ENCODE data around the gene ARID4B. TPM values are rescaled to one million over a fixed set of nuclear protein-coding genes. Genes with fewer than 3 reads are reported as not detected.

The ARID4B gene
- total RNA-seq, 4 donors from 2014 or later, result 11.5 to 18.8 (median 16.5) TPM

GRCh38 chr1:235331401-235331800 is 3.4 kb upstream of the ARID4B start:
- H3K4me3 ChIP-seq, result no peak overlapping the region
- H3K4me1 ChIP-seq, result peaks cover 35 to 40% of the 10 kb centered on the region in 2 donors
- H3K9me3 ChIP-seq, result no peaks in the 10 kb centered on the region
- peaks cover 0 to 14% of the 10 kb centered on the region in 2 donors for H3K36me3 ChIP-seq
- in situ Hi-C loops (cut with MboI; ENCODE audit: low sequenced_read_pairs in 4 of 4), result no loop called here
- no peak for TF ChIP-seq CTCF (IDR thresholded peaks at IDR 0.05 in 4 of 5, conservative IDR thresholded peaks at IDR 0.05 in 1 of 5)
- no peak for TF ChIP-seq POLR2A (IDR thresholded peaks at IDR 0.05)
- no peak for ATAC-seq
- intact Hi-C loops (cut with DNase I; ENCODE audit: low total_unique reads), result no loop called here
- H3K27me3 ChIP-seq, result no peaks in the 10 kb centered on the region
- H3K27ac ChIP-seq, result no peak overlapping the region
- no peak for DNase-seq

GRCh38 chr1:235330918-235331285 is 2.9 kb upstream of the ARID4B start:
- ATAC-seq (no peak), DNase-seq (no peak)
- TF ChIP-seq CTCF (IDR thresholded peaks at IDR 0.05 in 4 of 5, conservative IDR thresholded peaks at IDR 0.05 in 1 of 5), result no peak
- no peak for TF ChIP-seq POLR2A (IDR thresholded peaks at IDR 0.05)
- Histone ChIP-seq H3K4me1 (peaks cover 40 to 45% of the 10 kb centered on the region in 2 donors), H3K9me3 (no peaks in the 10 kb centered on the region), H3K4me3 (no peak overlapping the region), H3K27me3 (no peaks in the 10 kb centered on the region), H3K27ac (no peak overlapping the region), H3K36me3 (peaks cover 0 to 9% of the 10 kb centered on the region in 2 donors)
- in situ Hi-C loops (cut with MboI; ENCODE audit: low sequenced_read_pairs in 4 of 4), result no loop called here
- intact Hi-C loops (cut with DNase I; ENCODE audit: low total_unique reads), result no loop called here

- Histone ChIP-seq H3K4me1 (peaks cover 56 to 61% of the 10 kb centered on the region in 2 donors), H3K4me3 (peak overlapping the region; percentile 63 to 98 (median 79)), H3K27me3 (no peaks in the 10 kb centered on the region), H3K9me3 (no peaks in the 10 kb centered on the region), H3K27ac (peak overlapping the region; percentile 90 to 98 (median 94)), H3K36me3 (no peaks in the 10 kb centered on the region)
- DNase-seq (no peak), ATAC-seq (no peak)
- intact Hi-C loops (cut with DNase I; ENCODE audit: low total_unique reads) (loop anchor here (2.0 to 10.0 kb wide), 4 partner anchors 77 to 205 kb away; partner anchors contain the start of genes B3GALNT2, RBM34 and TOMM20), in situ Hi-C loops (cut with MboI; ENCODE audit: low sequenced_read_pairs in 4 of 4) (loop anchor here in 1 of 4 donors (10.0 kb wide), 1 partner anchor 85 kb away; no protein-coding TSS in a partner anchor)
- TF ChIP-seq CTCF (IDR thresholded peaks at IDR 0.05 in 4 of 5, conservative IDR thresholded peaks at IDR 0.05 in 1 of 5) (peak in 1 of 5 experiments; percentile 23), POLR2A (IDR thresholded peaks at IDR 0.05) (no peak)
Measured at GRCh38 chr1:235329139-235329902, 1.3 kb upstream of the ARID4B start.

GRCh38 chr1:235328271-235329138 is 526 bp upstream of the ARID4B start, which contains the start of gene GGPS1:
Gene GGPS1 (plus strand): TSS chr1:235328570. CDS start chr1:235335265, 6,695 bp downstream.
- in situ Hi-C loops (cut with MboI; ENCODE audit: low sequenced_read_pairs in 4 of 4), result loop anchor here in 1 of 4 donors (10.0 kb wide), 1 partner anchor 86 kb away; no protein-coding TSS in a partner anchor
- peak; percentile 97 to 99 for DNase-seq
- intact Hi-C loops (cut with DNase I; ENCODE audit: low total_unique reads), result loop anchor here (1.0 to 10.0 kb wide), 6 partner anchors 39 to 204 kb away; partner anchors contain the start of genes B3GALNT2, RBM34, TBCE and TOMM20
- TF ChIP-seq POLR2A (IDR thresholded peaks at IDR 0.05), result peak; percentile 74 to 81
- peak in 2 of 5 experiments; percentile 22 to 34 for TF ChIP-seq CTCF (IDR thresholded peaks at IDR 0.05 in 4 of 5, conservative IDR thresholded peaks at IDR 0.05 in 1 of 5)
- peak within 1 kb of the TSS; percentile 94 to 98 (median 96) for H3K27ac ChIP-seq
- ATAC-seq, result peak; percentile 95
- no peaks in the 10 kb centered on the region for H3K9me3 ChIP-seq
- H3K27me3 ChIP-seq, result no peaks in the 10 kb centered on the region
- no peaks in the 10 kb centered on the region for H3K36me3 ChIP-seq
- peak within 1 kb of the TSS; percentile 88 to 98 (median 95) for H3K4me3 ChIP-seq
- H3K4me1 ChIP-seq, result peaks cover 57 to 61% of the 10 kb centered on the region in 2 donors
